ENCODE measurements around the gene RPS17. TPM values are rescaled to one million over a fixed set of nuclear protein-coding genes. Genes with fewer than 3 reads are reported as not detected.

The RPS17 gene
- total RNA-seq, 1 experiment from 2014 or later = 2,241 TPM

DNA sequence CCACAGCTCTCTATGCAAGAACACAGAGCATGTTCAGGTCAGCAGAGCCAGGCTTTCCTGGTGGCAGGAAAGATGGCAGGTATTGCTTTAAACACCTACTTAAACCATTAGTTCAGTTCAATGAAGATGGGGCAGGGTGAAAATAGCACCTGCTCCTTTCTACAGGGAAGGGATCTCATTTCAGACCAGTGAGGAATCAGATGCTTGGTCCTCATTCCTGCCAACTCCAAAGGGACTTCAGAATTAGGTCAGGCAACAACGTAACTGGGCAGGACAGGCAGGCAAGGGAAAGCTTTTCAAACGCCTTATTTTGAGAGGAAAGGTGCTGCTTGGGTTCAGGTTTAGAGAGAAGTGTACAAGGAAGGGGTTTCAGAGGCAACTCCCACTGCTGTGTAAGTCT is 12.6 kb upstream of the RPS17 start (continued):
- TF ChIP-seq, protein P1, sequence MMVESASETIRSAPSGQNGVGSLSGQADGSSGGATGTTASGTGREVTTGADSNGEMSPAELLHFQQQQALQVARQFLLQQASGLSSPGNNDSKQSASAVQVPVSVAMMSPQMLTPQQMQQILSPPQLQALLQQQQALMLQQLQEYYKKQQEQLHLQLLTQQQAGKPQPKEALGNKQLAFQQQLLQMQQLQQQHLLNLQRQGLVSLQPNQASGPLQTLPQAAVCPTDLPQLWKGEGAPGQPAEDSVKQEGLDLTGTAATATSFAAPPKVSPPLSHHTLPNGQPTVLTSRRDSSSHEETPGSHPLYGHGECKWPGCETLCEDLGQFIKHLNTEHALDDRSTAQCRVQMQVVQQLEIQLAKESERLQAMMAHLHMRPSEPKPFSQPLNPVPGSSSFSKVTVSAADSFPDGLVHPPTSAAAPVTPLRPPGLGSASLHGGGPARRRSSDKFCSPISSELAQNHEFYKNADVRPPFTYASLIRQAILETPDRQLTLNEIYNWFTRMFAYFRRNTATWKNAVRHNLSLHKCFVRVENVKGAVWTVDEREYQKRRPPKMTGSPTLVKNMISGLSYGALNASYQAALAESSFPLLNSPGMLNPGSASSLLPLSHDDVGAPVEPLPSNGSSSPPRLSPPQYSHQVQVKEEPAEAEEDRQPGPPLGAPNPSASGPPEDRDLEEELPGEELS (CRISPR knock-in tag; IDR thresholded peaks at IDR 0.05) = no peak
- no peak for TF ChIP-seq ZNF138 (CRISPR knock-in tag; conservative IDR thresholded peaks at IDR 0.05)

- Mint-ChIP-seq H3K27ac (no peak overlapping the region), H3K4me1 (peaks cover 12% of the 10 kb centered on the region), H3K9me3 (no peaks in the 10 kb centered on the region), H3K27me3 (ENCODE audit: low read depth) (peaks cover 25% of the 10 kb centered on the region), H3K4me3 (no peak overlapping the region), H3K36me3 (no peaks in the 10 kb centered on the region)
- ATAC-seq = no peak
- POLR2A ChIA-PET = no interaction called here
- no peak for DNase-seq (ENCODE audit: low spot score)
- CTCF ChIA-PET = interaction anchor here (1.1 kb wide), 1 partner anchor 10 kb away, joined by 4 read pairs; no protein-coding TSS in a partner anchor
- TF ChIP-seq NFATC4 (CRISPR knock-in tag; IDR thresholded peaks at IDR 0.05) = no peak
Measured at GRCh38 chr15:82551646-82552247, 11.5 kb upstream of the RPS17 start.

GRCh38 chr15:82549199-82549665 is 9.0 kb upstream of the RPS17 start:
- peaks cover 12% of the 10 kb centered on the region for H3K4me1 Mint-ChIP-seq
- no peaks in the 10 kb centered on the region for H3K9me3 Mint-ChIP-seq
- ATAC-seq = no peak
- H3K27ac Mint-ChIP-seq = no peak overlapping the region
- no peak for DNase-seq (ENCODE audit: low spot score)
- ChIA-PET POLR2A (no interaction called here), CTCF (interaction anchor here (0.8 kb wide), 1 partner anchor 18 kb away, joined by 3 read pairs; no protein-coding TSS in a partner anchor)
- no peak overlapping the region for H3K4me3 Mint-ChIP-seq
- no peak for TF ChIP-seq NFYB (CRISPR knock-in tag; conservative IDR thresholded peaks at IDR 0.05; ENCODE audit: low read depth)
- TF ChIP-seq, protein P2, sequence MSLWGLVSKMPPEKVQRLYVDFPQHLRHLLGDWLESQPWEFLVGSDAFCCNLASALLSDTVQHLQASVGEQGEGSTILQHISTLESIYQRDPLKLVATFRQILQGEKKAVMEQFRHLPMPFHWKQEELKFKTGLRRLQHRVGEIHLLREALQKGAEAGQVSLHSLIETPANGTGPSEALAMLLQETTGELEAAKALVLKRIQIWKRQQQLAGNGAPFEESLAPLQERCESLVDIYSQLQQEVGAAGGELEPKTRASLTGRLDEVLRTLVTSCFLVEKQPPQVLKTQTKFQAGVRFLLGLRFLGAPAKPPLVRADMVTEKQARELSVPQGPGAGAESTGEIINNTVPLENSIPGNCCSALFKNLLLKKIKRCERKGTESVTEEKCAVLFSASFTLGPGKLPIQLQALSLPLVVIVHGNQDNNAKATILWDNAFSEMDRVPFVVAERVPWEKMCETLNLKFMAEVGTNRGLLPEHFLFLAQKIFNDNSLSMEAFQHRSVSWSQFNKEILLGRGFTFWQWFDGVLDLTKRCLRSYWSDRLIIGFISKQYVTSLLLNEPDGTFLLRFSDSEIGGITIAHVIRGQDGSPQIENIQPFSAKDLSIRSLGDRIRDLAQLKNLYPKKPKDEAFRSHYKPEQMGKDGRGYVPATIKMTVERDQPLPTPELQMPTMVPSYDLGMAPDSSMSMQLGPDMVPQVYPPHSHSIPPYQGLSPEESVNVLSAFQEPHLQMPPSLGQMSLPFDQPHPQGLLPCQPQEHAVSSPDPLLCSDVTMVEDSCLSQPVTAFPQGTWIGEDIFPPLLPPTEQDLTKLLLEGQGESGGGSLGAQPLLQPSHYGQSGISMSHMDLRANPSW (CRISPR knock-in tag; conservative IDR thresholded peaks at IDR 0.05; ENCODE audit: low read depth) = no peak
- TF ChIP-seq NR1H2 (CRISPR knock-in tag; IDR thresholded peaks at IDR 0.05) = no peak
- TF ChIP-seq ESRRA (CRISPR knock-in tag; IDR thresholded peaks at IDR 0.05; ENCODE audit: borderline replicate concordance) = no peak
- TF ChIP-seq ARID4B (CRISPR knock-in tag; IDR thresholded peaks at IDR 0.05; ENCODE audit: borderline replicate concordance) = no peak
- TF ChIP-seq, protein P3, sequence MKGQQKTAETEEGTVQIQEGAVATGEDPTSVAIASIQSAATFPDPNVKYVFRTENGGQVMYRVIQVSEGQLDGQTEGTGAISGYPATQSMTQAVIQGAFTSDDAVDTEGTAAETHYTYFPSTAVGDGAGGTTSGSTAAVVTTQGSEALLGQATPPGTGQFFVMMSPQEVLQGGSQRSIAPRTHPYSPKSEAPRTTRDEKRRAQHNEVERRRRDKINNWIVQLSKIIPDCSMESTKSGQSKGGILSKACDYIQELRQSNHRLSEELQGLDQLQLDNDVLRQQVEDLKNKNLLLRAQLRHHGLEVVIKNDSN (CRISPR knock-in tag; IDR thresholded peaks at IDR 0.05) = no peak
- TF ChIP-seq ZNF671 (CRISPR knock-in tag; IDR thresholded peaks at IDR 0.05) = no peak
- no peak for TF ChIP-seq FOXK1 (CRISPR knock-in tag; IDR thresholded peaks at IDR 0.05)
- TF ChIP-seq ELF4 (CRISPR knock-in tag; IDR thresholded peaks at IDR 0.05; ENCODE audit: low read depth) = no peak
- TF ChIP-seq NR2C2 (CRISPR knock-in tag; IDR thresholded peaks at IDR 0.05) = no peak
- TF ChIP-seq NFE2L1 (CRISPR knock-in tag; IDR thresholded peaks at IDR 0.05) = no peak
- TF ChIP-seq E2F4 (CRISPR knock-in tag; IDR thresholded peaks at IDR 0.05; ENCODE audit: borderline replicate concordance, low read depth) = no peak
- H3K27me3 Mint-ChIP-seq (ENCODE audit: low read depth) = peaks cover 29% of the 10 kb centered on the region
- H3K36me3 Mint-ChIP-seq = no peaks in the 10 kb centered on the region

Measured in WTC11 (cell line).